CD4-positive, CD25-positive, alpha-beta regulatory T cell (primary cell): ENCODE measurements around the gene MYH9. TPM values are rescaled to one million over a fixed set of nuclear protein-coding genes. Genes with fewer than 3 reads are reported as not detected.
"Not testable (repeated sequence)": the region's sequence is repeated elsewhere in the genome, so short reads cannot be mapped to it uniquely, and the experiment has no call there.

Experiments
- ATAC-seq, 2 donors: fragments of 150-1000 bp; cut with Tn5 transposase; one replicate each; pipeline ENCODE4 v1.10.0; 2021; ENCODE audit warnings: low read depth in 2 of 2, moderate number of reproducible peaks in 2 of 2, moderate library complexity in 1 of 2
- DNase-seq, 3 donors: peaks; one replicate each; pipeline versions ENCODE4 v3.0.0 to v3.0.0-alpha.2; 2012 to 2022; ENCODE audit warnings: mixed read lengths in 1 of 3
- H3K27ac ChIP-seq: one replicate; pipeline ENCODE4 v1.7.0; 2013; ENCODE audit warnings: mild to moderate bottlenecking, low read length; ENCODE audit not compliant: insufficient read depth, poor library complexity, severe bottlenecking
- H3K27me3 ChIP-seq: one replicate; pipeline ENCODE4 v1.7.0; 2013; ENCODE audit warnings: low read length; ENCODE audit not compliant: control insufficient read depth, insufficient read depth
- H3K36me3 ChIP-seq: one replicate; pipeline ENCODE4 v1.7.0; 2013; ENCODE audit warnings: mild to moderate bottlenecking, low read length, moderate library complexity; ENCODE audit not compliant: control insufficient read depth, insufficient read depth
- H3K4me1 ChIP-seq: 2 replicates; pipeline ENCODE4 v1.7.0; 2013; ENCODE audit warnings: mild to moderate bottlenecking, low read length; ENCODE audit not compliant: insufficient read depth, control insufficient read depth, poor library complexity, severe bottlenecking
- H3K4me3 ChIP-seq: one replicate; pipeline ENCODE4 v1.7.0; 2013; ENCODE audit warnings: low read depth, mild to moderate bottlenecking, low read length, moderate library complexity
- H3K9me3 ChIP-seq, 2 experiments: 1 replicate in 1 of 2; 2 replicates in 1 of 2; pipeline ENCODE4 v1.7.0; 2013; ENCODE audit warnings: low read length in 2 of 2, mild to moderate bottlenecking in 1 of 2, moderate library complexity in 1 of 2; ENCODE audit not compliant: control insufficient read depth in 2 of 2
- H3K27ac Mint-ChIP-seq, 3 donors: one replicate each; pipeline ENCODE4 v1.8.0; 2020 to 2022; ENCODE audit warnings: mild to moderate bottlenecking in 3 of 3, mixed read lengths in 3 of 3, moderate library complexity in 2 of 3
- H3K27me3 Mint-ChIP-seq: one replicate; pipeline ENCODE4 v1.8.0; 2022; ENCODE audit warnings: mild to moderate bottlenecking, mixed read lengths
- H3K36me3 Mint-ChIP-seq: one replicate; pipeline ENCODE4 v1.8.0; 2020; ENCODE audit warnings: mixed read lengths
- H3K4me1 Mint-ChIP-seq, 4 donors: one replicate each; pipeline ENCODE4 v1.8.0; 2020 to 2022; ENCODE audit warnings: mixed read lengths in 4 of 4, mild to moderate bottlenecking in 1 of 4
- H3K4me3 Mint-ChIP-seq, 4 donors: one replicate each; pipeline ENCODE4 v1.8.0; 2020 to 2022; ENCODE audit warnings: mild to moderate bottlenecking in 4 of 4, mixed read lengths in 4 of 4, moderate library complexity in 3 of 4
- H3K9me3 Mint-ChIP-seq, 7 donors: one replicate each; pipeline ENCODE4 v1.8.0; 2020 to 2022; ENCODE audit warnings: mixed read lengths in 7 of 7, mild to moderate bottlenecking in 3 of 7, moderate library complexity in 2 of 7
- polyA plus RNA-seq, 4 donors: library from polyadenylated mRNA; unstranded; fragments of 300-500 nt; fragmentation: Illumina TruSeq; gene quantifications; one replicate each; pipeline ENCODE4 v1.2.3, GENCODE V29; 2021
- total RNA-seq: library from RNA; stranded (reverse); gene quantifications from one replicate; pipeline ENCODE4 v1.2.3, GENCODE V29; 2022

MYH9 gene
- total and polyA plus RNA-seq, 5 donors from 2014 or later = 80.0 to 1,341 (median 98.1) TPM

DNA sequence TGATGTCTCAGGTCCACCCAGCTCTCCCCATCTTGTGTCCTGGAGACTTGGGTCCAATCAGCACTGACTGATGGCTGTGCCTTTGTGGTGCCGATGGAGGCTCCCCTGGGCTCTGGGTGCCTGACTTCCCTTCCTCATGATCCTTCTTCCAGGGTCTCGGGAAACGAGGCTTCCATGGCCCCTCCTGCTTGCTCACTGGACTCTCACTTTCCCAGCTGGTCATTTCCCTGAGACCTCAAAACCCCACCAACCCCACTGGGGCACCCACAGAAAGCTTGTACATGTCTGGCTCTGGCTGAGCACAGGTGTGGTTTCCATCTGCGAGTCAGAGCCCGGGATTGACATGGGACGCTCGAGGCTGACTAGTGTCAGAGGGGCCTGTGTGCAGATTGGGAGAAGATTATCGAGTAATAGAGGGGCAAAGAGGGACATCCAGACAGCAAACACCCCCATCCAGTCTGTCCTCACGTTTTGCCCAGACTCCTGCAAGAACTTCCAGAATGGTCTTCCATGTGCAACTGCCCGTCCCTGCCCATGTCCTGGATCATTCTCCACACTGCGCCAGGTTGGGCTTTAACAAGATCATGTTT lies 119.8 kb downstream of the MYH9 start:
- peaks cover 17% of the 10 kb centered on the region for H3K36me3 ChIP-seq
- Mint-ChIP-seq H3K9me3 (no peaks in the 10 kb centered on the region), H3K27ac (no peak overlapping the region), H3K4me1 (peaks cover 0 to 4% (median 0%) of the 10 kb centered on the region in 4 donors), H3K27me3 (no peaks in the 10 kb centered on the region), H3K4me3 (no peak overlapping the region), H3K36me3 (peaks cover 14% of the 10 kb centered on the region)
- no peaks in the 10 kb centered on the region for H3K27me3 ChIP-seq
- no peaks in the 10 kb centered on the region for H3K9me3 ChIP-seq
- ATAC-seq = no peak
- no peaks in the 10 kb centered on the region for H3K4me1 ChIP-seq
- H3K27ac ChIP-seq = no peak overlapping the region
- no peak overlapping the region for H3K4me3 ChIP-seq
- DNase-seq = no peak

DNA sequence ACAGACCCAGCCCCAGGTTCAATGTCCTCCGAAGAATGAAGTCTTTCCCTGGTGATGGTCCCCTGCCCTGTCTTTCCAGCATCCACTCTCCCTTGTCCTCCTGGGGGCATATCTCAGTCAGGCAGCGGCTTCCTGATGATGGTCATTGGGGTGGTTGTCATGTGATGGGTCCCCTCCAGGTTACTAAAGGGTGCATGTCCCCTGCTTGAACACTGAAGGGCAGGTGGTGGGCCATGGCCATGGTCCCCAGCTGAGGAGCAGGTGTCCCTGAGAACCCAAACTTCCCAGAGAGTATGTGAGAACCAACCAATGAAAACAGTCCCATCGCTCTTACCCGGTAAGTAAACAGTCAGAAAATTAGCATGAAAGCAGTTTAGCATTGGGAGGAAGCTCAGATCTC lies 120.7 kb downstream of the MYH9 start:
- no peaks in the 10 kb centered on the region for H3K27me3 ChIP-seq
- no peaks in the 10 kb centered on the region for H3K4me1 ChIP-seq
- Mint-ChIP-seq H3K27me3 (no peaks in the 10 kb centered on the region), H3K27ac (no peak overlapping the region), H3K4me3 (no peak overlapping the region), H3K36me3 (peaks cover 20% of the 10 kb centered on the region), H3K4me1 (peaks cover 0 to 4% (median 0%) of the 10 kb centered on the region in 4 donors), H3K9me3 (no peaks in the 10 kb centered on the region)
- no peak overlapping the region for H3K27ac ChIP-seq
- ATAC-seq = no peak
- peaks cover 23% of the 10 kb centered on the region for H3K36me3 ChIP-seq
- no peak overlapping the region for H3K4me3 ChIP-seq
- H3K9me3 ChIP-seq = no peaks in the 10 kb centered on the region
- no peak for DNase-seq

DNA sequence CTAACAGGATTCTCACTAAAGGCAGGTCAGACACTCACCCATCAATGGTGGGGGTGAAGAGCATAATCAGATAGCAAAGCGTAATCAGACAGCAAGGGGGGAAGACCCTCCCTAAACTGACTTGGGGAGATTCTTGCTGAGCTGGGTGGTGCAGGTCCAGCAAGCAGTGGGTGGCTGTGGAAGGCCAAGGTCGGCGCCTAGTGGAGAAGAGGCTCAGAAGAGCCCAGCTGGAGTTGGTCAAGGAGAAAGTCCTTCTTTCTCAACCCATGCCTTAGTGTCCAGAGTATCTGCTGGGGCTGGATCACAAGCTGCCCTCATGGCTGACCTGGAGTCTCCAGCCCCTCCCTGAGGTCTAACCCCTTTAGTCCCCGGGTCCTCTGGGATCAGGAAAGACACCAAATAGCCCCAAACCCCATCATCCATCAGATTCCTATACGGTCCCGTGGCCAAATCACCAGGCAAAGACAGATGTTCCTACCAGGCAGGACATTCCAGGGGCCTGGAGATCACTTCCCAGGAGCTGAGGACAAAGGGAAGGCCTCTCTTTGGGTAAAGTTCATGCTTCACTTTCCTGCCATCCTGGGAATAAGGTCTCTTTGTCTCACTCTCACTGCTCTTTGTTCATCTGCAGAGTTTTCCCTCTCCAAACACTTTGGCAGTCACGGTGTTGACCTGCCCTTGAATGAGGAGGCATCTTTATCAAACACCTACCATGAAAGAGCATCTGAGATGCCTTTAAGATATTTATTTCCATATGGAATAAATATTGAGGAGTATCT lies 123.7 kb downstream of the MYH9 start:
- not testable (repeated sequence) for H3K4me1 ChIP-seq, H3K27ac ChIP-seq, H3K4me3 ChIP-seq, H3K27me3 Mint-ChIP-seq, H3K27me3 ChIP-seq, H3K4me1 Mint-ChIP-seq, DNase-seq, H3K9me3 Mint-ChIP-seq, H3K4me3 Mint-ChIP-seq, H3K9me3 ChIP-seq, ATAC-seq
- Mint-ChIP-seq H3K27ac (peak overlapping the region; percentile 49 to 79 (median 55)), H3K36me3 (peaks cover 33% of the 10 kb centered on the region)
- peaks cover 25% of the 10 kb centered on the region for H3K36me3 ChIP-seq

- H3K4me3 ChIP-seq, ATAC-seq, H3K4me3 Mint-ChIP-seq, H3K9me3 Mint-ChIP-seq, H3K27ac ChIP-seq, H3K27me3 ChIP-seq, H3K27me3 Mint-ChIP-seq, H3K9me3 ChIP-seq, DNase-seq: not testable (repeated sequence)
- Histone ChIP-seq H3K36me3 (peaks cover 25% of the 10 kb centered on the region), H3K4me1 (peaks cover 13% of the 10 kb centered on the region)
- Mint-ChIP-seq H3K27ac (peak overlapping the region; percentile 15 to 79 (median 49)), H3K4me1 (peaks cover 3 to 14% (median 11%) of the 10 kb centered on the region in 4 donors), H3K36me3 (peaks cover 40% of the 10 kb centered on the region)
Measured at GRCh38 chr22:36263216-36263673, 124.5 kb downstream of the MYH9 start.

DNA sequence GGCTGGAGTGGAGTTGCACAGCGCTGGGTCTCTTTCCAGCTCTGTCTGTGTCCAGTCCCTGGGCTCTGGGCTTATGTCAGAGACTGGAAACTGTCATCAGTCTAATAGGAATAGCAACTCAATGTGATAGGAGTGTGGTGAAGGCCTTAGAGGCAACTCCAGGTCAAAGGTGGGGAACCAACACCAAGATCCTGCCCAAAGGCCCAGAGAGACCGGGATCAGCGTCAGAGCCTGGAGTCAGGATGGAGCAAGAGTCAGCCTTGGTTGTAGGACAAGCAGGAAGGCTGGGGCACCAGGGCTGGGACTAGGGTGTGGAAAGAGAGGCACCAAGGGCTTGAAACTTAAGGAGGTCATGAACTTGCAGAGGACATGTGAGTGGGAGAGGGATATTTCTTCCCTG lies 125.5 kb downstream of the MYH9 start:
- not testable (repeated sequence) for H3K4me3 ChIP-seq, H3K9me3 Mint-ChIP-seq, H3K4me3 Mint-ChIP-seq, ATAC-seq, H3K9me3 ChIP-seq, H3K27me3 Mint-ChIP-seq, H3K27me3 ChIP-seq, H3K27ac Mint-ChIP-seq, DNase-seq, H3K27ac ChIP-seq
- Histone ChIP-seq H3K4me1 (peaks cover 14% of the 10 kb centered on the region), H3K36me3 (peaks cover 25% of the 10 kb centered on the region)
- Mint-ChIP-seq H3K36me3 (peaks cover 47% of the 10 kb centered on the region), H3K4me1 (peaks cover 7 to 20% (median 16%) of the 10 kb centered on the region in 4 donors)

DNA sequence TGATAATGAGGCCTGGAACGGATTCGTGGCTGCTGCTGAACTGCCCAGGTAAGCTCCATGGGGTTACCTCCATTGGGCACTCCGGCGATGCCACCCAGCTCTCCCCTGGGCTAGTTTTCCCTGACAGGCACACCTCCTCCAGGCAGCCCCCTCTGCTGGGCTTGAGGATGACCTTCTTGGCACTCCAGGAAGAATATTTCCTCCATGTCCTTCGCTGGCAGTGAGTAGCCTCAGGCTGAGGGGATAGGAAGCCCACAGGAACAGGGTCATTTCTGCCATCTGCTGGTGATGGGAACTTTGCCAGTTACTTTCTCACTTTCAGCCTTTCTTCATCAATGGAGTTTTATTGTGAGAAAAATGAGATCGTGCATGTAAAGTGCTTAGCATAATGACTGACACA lies 126.1 kb downstream of the MYH9 start:
- not testable (repeated sequence) for H3K27ac ChIP-seq, H3K9me3 Mint-ChIP-seq, DNase-seq, H3K9me3 ChIP-seq, H3K27me3 Mint-ChIP-seq, ATAC-seq, H3K4me3 ChIP-seq, H3K27me3 ChIP-seq, H3K4me3 Mint-ChIP-seq
- Mint-ChIP-seq H3K27ac (peak overlapping the region in 1 of 3 donors; percentile 43), H3K4me1 (peaks cover 7 to 25% (median 19%) of the 10 kb centered on the region in 4 donors), H3K36me3 (peaks cover 47% of the 10 kb centered on the region)
- Histone ChIP-seq H3K36me3 (peaks cover 29% of the 10 kb centered on the region), H3K4me1 (peaks cover 14% of the 10 kb centered on the region)

- H3K27me3 Mint-ChIP-seq = no peaks in the 10 kb centered on the region
- H3K4me1 ChIP-seq = peaks cover 20% of the 10 kb centered on the region
Measured at GRCh38 chr22:36259615-36260300, 128.0 kb downstream of the MYH9 start.

More at GRCh38 chr22:36259615-36260300, 128.0 kb downstream of the MYH9 start:
- Histone ChIP-seq H3K9me3 (no peaks in the 10 kb centered on the region), H3K4me3 (no peak overlapping the region), H3K27ac (no peak overlapping the region), H3K36me3 (peaks cover 18% of the 10 kb centered on the region), H3K27me3 (no peaks in the 10 kb centered on the region)
- H3K9me3 Mint-ChIP-seq = no peaks in the 10 kb centered on the region
- peak overlapping the region in 1 of 4 donors; percentile 52 for H3K4me3 Mint-ChIP-seq
- peak overlapping the region in 1 of 3 donors; percentile 41 for H3K27ac Mint-ChIP-seq
- no peak for ATAC-seq
- peaks cover 48% of the 10 kb centered on the region for H3K36me3 Mint-ChIP-seq
- H3K4me1 Mint-ChIP-seq = peaks cover 16 to 41% (median 29%) of the 10 kb centered on the region in 4 donors
- no peak for DNase-seq
